Naive B cell (primary cell): ENCODE results near the gene TMED8. TPM values are rescaled to one million over a fixed set of nuclear protein-coding genes. Genes with fewer than 3 reads are reported as not detected.

Source experiments
- ATAC-seq, 2 donors: fragments of 150-1000 bp; cut with Tn5 transposase; 2 replicates each; pipeline ENCODE4 v1.10.0; 2021; ENCODE audit warnings: low read depth in 2 of 2, mild to moderate bottlenecking in 2 of 2, moderate library complexity in 2 of 2
- DNase-seq: peaks from one replicate; pipeline ENCODE4 v3.0.0; 2022
- H3K27ac Mint-ChIP-seq, 6 donors: one replicate each; pipeline ENCODE4 v1.8.0; 2020 to 2022; ENCODE audit warnings: mild to moderate bottlenecking in 6 of 6, mixed read lengths in 6 of 6, moderate library complexity in 5 of 6, inconsistent platforms in 2 of 6
- H3K27me3 Mint-ChIP-seq, 3 donors: one replicate each; pipeline ENCODE4 v1.8.0; 2021 to 2022; ENCODE audit warnings: mixed read lengths in 3 of 3, mild to moderate bottlenecking in 1 of 3
- H3K36me3 Mint-ChIP-seq, 2 donors: one replicate each; pipeline ENCODE4 v1.8.0; 2020 to 2022; ENCODE audit warnings: mixed read lengths in 2 of 2, inconsistent platforms in 1 of 2, mild to moderate bottlenecking in 1 of 2
- H3K4me1 Mint-ChIP-seq, 3 donors: one replicate each; pipeline ENCODE4 v1.8.0; 2020 to 2022; ENCODE audit warnings: mixed read lengths in 3 of 3, inconsistent platforms in 1 of 3, mild to moderate bottlenecking in 1 of 3, moderate library complexity in 1 of 3
- H3K4me3 Mint-ChIP-seq, 8 donors: one replicate each; pipeline ENCODE4 v1.8.0; 2020 to 2022; ENCODE audit warnings: mild to moderate bottlenecking in 8 of 8, mixed read lengths in 8 of 8, moderate library complexity in 8 of 8, inconsistent platforms in 2 of 8
- H3K9me3 Mint-ChIP-seq, 7 donors: one replicate each; pipeline ENCODE4 v1.8.0; 2020 to 2022; ENCODE audit warnings: mixed read lengths in 7 of 7, mild to moderate bottlenecking in 5 of 7, inconsistent platforms in 2 of 7, moderate library complexity in 1 of 7
- polyA plus RNA-seq, 6 donors: library from polyadenylated mRNA; unstranded; fragments of 300-500 nt; fragmentation: Illumina TruSeq; gene quantifications; one replicate each; pipeline ENCODE4 v1.2.3, GENCODE V29; 2021; ENCODE audit warnings: low read depth in 6 of 6

TMED8 gene
- polyA plus RNA-seq, 6 donors from 2014 or later = 2.3 to 25.0 (median 21.6) TPM

GRCh38 chr14:77290705-77291104 lies 86.2 kb downstream of the TMED8 start:
- ATAC-seq = no peak

GRCh38 chr14:77286576-77286975 lies 90.3 kb downstream of the TMED8 start:
- ATAC-seq = no peak
- no peak overlapping the region for H3K4me3 Mint-ChIP-seq
- H3K27ac Mint-ChIP-seq = no peak overlapping the region

More at GRCh38 chr14:77290705-77291104, 86.2 kb downstream of the TMED8 start:
- Mint-ChIP-seq H3K9me3 (no peaks in the 10 kb centered on the region), H3K4me1 (no peaks in the 10 kb centered on the region), H3K36me3 (peaks cover 4 to 15% of the 10 kb centered on the region in 2 donors), H3K27me3 (no peaks in the 10 kb centered on the region), H3K4me3 (no peak overlapping the region), H3K27ac (no peak overlapping the region)
- no peak for DNase-seq

More at GRCh38 chr14:77286576-77286975, 90.3 kb downstream of the TMED8 start:
- H3K27me3 Mint-ChIP-seq = no peaks in the 10 kb centered on the region
- DNase-seq = no peak
- H3K36me3 Mint-ChIP-seq = peaks cover 13 to 36% of the 10 kb centered on the region in 2 donors
- no peaks in the 10 kb centered on the region for H3K4me1 Mint-ChIP-seq
- no peaks in the 10 kb centered on the region for H3K9me3 Mint-ChIP-seq

Other genes starting within 250 kb of the TMED8 start
- gene ZDHHC22, start 235.3 kb downstream of the TMED8 start, polyA plus RNA-seq = not detected
- gene TMEM63C, start 195.3 kb downstream of the TMED8 start, polyA plus RNA-seq = under 1 TPM in 1 of 6 donors, not detected in 5; 0.44 TPM
- gene NGB, start 105.9 kb downstream of the TMED8 start, polyA plus RNA-seq = not detected
- 1 to 10 TPM in 5 of 6 donors, under 1 TPM in 1; 0.94 to 4.1 (median 3.0) TPM for gene POMT2, start 56.2 kb downstream of the TMED8 start, polyA plus RNA-seq
- gene GSTZ1, start 56.1 kb downstream of the TMED8 start, polyA plus RNA-seq = 10 to 100 TPM; 11.4 to 30.9 (median 17.9) TPM
- under 1 TPM in 2 of 6 donors, not detected in 4; 0.12 to 0.22 TPM for gene SAMD15, start 285 bp upstream of the TMED8 start, polyA plus RNA-seq
- gene NOXRED1, start 46.4 kb upstream of the TMED8 start, polyA plus RNA-seq = under 1 TPM in 1 of 6 donors, not detected in 5; 0.23 TPM
- 10 to 100 TPM in 2 of 6 donors, 1 to 10 TPM in 4; 8.6 to 13.9 (median 9.7) TPM for gene VIPAS39, start 80.5 kb upstream of the TMED8 start, polyA plus RNA-seq
- 100 to 1,000 TPM in 3 of 6 donors, 10 to 100 TPM in 3; 81.8 to 127 (median 104) TPM for gene AHSA1, start 81.0 kb upstream of the TMED8 start, polyA plus RNA-seq
- gene ISM2, start 121.7 kb upstream of the TMED8 start, polyA plus RNA-seq = under 1 TPM in 1 of 6 donors, not detected in 5; 0.57 TPM
- 10 to 100 TPM in 5 of 6 donors, 1 to 10 TPM in 1; 2.1 to 37.2 (median 32.8) TPM for gene SPTLC2, start 239.5 kb upstream of the TMED8 start, polyA plus RNA-seq